Measurements from ENCODE around the gene MEGF11. TPM values are rescaled to one million over a fixed set of nuclear protein-coding genes. Genes with fewer than 3 reads are reported as not detected.
A peak's percentile ranks its signal among the peaks of the same experiment; 100 is the strongest.

Gene MEGF11
- total RNA-seq, 1 experiment from 2014 or later: 1.2 TPM

DNA sequence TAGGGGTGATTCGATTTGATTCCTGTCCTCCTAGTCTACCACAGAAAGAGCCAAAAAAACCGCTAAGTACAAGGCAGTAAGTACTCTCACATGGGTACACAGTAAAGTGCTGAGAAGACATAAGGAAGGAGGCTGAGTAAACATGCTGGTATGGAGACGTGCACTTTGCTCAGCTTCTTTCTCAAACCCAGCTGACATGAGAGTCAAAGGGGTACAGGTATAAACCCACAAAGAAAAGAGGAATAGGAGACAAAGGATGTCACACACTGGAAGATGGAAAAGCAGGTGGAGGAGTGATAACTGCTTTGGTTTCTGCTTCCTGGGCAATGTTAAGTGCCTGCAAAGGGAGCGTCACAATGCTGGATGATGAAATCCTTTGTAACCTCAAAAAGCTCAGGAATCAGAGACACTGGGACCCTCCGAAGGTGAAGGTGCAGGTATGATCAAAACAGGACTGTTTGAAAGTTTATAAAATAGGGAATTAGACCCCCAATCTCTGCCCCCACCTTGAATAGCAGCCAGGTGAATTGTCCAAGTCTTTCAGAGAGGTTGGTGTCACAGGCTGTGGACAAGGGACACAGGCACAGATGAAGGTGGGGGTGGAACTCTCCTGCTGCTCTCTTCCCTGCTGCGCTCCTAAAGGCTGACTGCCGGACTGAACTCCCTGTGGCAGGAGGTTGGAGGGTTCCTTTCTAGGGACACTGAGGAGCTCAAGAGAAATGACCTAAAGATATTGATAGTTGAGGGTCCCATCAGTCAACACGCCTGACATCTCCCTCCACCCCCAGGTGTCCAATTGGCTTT lies 282.4 kb downstream of the MEGF11 start:
- H3K27ac Mint-ChIP-seq: peak overlapping the region in 2 of 3 experiments; percentile 38 to 60; a peak in 2 of 7 replicates
- H3K9me3 Mint-ChIP-seq: no peaks in the 10 kb centered on the region
- Histone ChIP-seq H3T11ph (ENCODE audit: low read length) (no peak overlapping the region), H3K4ac (ENCODE audit: low read depth, low read length) (no peak overlapping the region; the same call in 1 of the 2 replicates), H4K8ac (replicated peaks; ENCODE audit: insufficient read length, low read depth, low read length) (no peak overlapping the region), H3K56ac (ENCODE audit: insufficient read length, low read depth, low read length) (no peak overlapping the region), H3K18ac (ENCODE audit: insufficient read length, low read depth, low read length) (peak overlapping the region; percentile 21), H2BK12ac (ENCODE audit: insufficient read length, low read depth, low read length) (no peak overlapping the region), H3K9ac (ENCODE audit: extremely low read depth, insufficient read length, low read length) (no peak overlapping the region), H3K79me2 (ENCODE audit: insufficient read depth, low read length) (no peaks in the 10 kb centered on the region), H3K23ac (ENCODE audit: insufficient read length, low read depth, low read length) (no peak overlapping the region), H3K9me3 (ENCODE audit: control insufficient read depth, low read depth, low read length) (no peaks in the 10 kb centered on the region), H3K14ac (ENCODE audit: insufficient read depth, low read length) (no peak overlapping the region), H2BK20ac (ENCODE audit: low read depth, low read length, poor library complexity, severe bottlenecking) (no peak overlapping the region), H4K5ac (ENCODE audit: insufficient read length, low read depth, low read length) (no peak overlapping the region), H4K20me1 (ENCODE audit: control insufficient read depth, insufficient read depth, insufficient read length) (peaks cover 3% of the 10 kb centered on the region), H3K23me2 (ENCODE audit: insufficient read length, low read depth, low read length, poor library complexity, severe bottlenecking) (no peaks in the 10 kb centered on the region), H2AFZ (ENCODE audit: low read length) (no peak overlapping the region), H2BK15ac (ENCODE audit: low read depth, low read length) (no peak overlapping the region), H2BK5ac (ENCODE audit: insufficient read length, low read length) (no peak overlapping the region), H4K91ac (ENCODE audit: insufficient read length, low read depth, low read length) (no peak overlapping the region), H3K4me1 (ENCODE audit: insufficient read depth, low read length) (no peaks in the 10 kb centered on the region), H3K27me3 (ENCODE audit: insufficient read depth, low read length) (no peaks in the 10 kb centered on the region), H3K79me1 (ENCODE audit: insufficient read depth, low read depth, low read length, poor library complexity, severe bottlenecking) (no peaks in the 10 kb centered on the region), H3K4me2 (ENCODE audit: insufficient read depth, insufficient read length, low read length) (no peak overlapping the region), H2BK120ac (ENCODE audit: low read depth, low read length, poor library complexity, severe bottlenecking) (no peak overlapping the region), H2AK5ac (ENCODE audit: insufficient read length, low read length) (no peak overlapping the region), H3K27ac (ENCODE audit: insufficient read length, low read depth, low read length) (no peak overlapping the region)
- peaks cover 4% of the 10 kb centered on the region; the same call in 1 of the 2 replicates for H3K27me3 Mint-ChIP-seq (ENCODE audit: low read depth)
- H3K4me3 Mint-ChIP-seq: no peak overlapping the region
- TF ChIP-seq, protein P1, sequence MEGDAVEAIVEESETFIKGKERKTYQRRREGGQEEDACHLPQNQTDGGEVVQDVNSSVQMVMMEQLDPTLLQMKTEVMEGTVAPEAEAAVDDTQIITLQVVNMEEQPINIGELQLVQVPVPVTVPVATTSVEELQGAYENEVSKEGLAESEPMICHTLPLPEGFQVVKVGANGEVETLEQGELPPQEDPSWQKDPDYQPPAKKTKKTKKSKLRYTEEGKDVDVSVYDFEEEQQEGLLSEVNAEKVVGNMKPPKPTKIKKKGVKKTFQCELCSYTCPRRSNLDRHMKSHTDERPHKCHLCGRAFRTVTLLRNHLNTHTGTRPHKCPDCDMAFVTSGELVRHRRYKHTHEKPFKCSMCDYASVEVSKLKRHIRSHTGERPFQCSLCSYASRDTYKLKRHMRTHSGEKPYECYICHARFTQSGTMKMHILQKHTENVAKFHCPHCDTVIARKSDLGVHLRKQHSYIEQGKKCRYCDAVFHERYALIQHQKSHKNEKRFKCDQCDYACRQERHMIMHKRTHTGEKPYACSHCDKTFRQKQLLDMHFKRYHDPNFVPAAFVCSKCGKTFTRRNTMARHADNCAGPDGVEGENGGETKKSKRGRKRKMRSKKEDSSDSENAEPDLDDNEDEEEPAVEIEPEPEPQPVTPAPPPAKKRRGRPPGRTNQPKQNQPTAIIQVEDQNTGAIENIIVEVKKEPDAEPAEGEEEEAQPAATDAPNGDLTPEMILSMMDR (conservative IDR thresholded peaks at IDR 0.05): no peak
- no peak for DNase-seq
- peaks cover 12 to 24% of the 10 kb centered on the region in 2 experiments for H3K4me1 Mint-ChIP-seq
- no peaks in the 10 kb centered on the region; a peak in 1 of 7 replicates for H3K36me3 Mint-ChIP-seq (ENCODE audit: insufficient read depth in 1 of 3, low read depth in 3 of 3)
- no CpG with 5 or more reads among the region's 8 CpGs for WGBS (ENCODE audit: extremely low coverage, insufficient read length, low lambda C conversion rate)
